ENCODE data around the gene NLRP4. TPM values are rescaled to one million over a fixed set of nuclear protein-coding genes. Genes with fewer than 3 reads are reported as not detected.

The NLRP4 gene
- total and polyA plus RNA-seq, 2 experiments from 2014 or later, result not detected

DNA sequence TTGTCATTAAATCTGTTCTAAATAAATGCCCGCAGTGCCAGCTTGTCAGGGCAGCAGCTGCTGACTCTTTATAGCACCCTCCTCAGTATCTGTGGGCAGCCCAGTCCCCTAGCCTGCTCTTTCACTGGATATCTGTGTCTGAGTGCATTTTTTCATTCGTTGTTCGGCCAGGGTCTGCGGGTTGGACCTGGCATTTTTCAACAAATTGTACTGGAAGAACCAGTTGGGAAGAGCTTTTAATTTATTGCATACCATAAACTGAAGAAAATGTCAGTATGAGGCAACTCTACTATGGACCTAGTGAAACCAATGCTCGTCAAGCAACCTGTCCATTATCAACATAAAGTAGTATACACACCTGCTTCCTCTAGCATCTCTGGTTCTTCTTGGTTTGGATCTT, 87.2 kb downstream of the NLRP4 start (continued):
- TF ChIP-seq EZH2phosphoT487 (IDR thresholded peaks at IDR 0.05; ENCODE audit: unreplicated experiment) (no peak), STAT1 (IDR thresholded peaks at IDR 0.05; ENCODE audit: unreplicated experiment) (no peak), POLR2AphosphoS5 (IDR thresholded peaks at IDR 0.05; ENCODE audit: low read depth) (no peak), JUNB (IDR thresholded peaks at IDR 0.05; ENCODE audit: unreplicated experiment) (no peak), NANOG (IDR thresholded peaks at IDR 0.05; ENCODE audit: borderline replicate concordance) (no peak), ZNF114 (CRISPR knock-in tag; IDR thresholded peaks at IDR 0.05) (no peak)
- TF ChIP-seq, protein P1, sequence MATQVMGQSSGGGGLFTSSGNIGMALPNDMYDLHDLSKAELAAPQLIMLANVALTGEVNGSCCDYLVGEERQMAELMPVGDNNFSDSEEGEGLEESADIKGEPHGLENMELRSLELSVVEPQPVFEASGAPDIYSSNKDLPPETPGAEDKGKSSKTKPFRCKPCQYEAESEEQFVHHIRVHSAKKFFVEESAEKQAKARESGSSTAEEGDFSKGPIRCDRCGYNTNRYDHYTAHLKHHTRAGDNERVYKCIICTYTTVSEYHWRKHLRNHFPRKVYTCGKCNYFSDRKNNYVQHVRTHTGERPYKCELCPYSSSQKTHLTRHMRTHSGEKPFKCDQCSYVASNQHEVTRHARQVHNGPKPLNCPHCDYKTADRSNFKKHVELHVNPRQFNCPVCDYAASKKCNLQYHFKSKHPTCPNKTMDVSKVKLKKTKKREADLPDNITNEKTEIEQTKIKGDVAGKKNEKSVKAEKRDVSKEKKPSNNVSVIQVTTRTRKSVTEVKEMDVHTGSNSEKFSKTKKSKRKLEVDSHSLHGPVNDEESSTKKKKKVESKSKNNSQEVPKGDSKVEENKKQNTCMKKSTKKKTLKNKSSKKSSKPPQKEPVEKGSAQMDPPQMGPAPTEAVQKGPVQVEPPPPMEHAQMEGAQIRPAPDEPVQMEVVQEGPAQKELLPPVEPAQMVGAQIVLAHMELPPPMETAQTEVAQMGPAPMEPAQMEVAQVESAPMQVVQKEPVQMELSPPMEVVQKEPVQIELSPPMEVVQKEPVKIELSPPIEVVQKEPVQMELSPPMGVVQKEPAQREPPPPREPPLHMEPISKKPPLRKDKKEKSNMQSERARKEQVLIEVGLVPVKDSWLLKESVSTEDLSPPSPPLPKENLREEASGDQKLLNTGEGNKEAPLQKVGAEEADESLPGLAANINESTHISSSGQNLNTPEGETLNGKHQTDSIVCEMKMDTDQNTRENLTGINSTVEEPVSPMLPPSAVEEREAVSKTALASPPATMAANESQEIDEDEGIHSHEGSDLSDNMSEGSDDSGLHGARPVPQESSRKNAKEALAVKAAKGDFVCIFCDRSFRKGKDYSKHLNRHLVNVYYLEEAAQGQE (IDR thresholded peaks at IDR 0.05; ENCODE audit: unreplicated experiment), result no peak
- TF ChIP-seq, protein P2, sequence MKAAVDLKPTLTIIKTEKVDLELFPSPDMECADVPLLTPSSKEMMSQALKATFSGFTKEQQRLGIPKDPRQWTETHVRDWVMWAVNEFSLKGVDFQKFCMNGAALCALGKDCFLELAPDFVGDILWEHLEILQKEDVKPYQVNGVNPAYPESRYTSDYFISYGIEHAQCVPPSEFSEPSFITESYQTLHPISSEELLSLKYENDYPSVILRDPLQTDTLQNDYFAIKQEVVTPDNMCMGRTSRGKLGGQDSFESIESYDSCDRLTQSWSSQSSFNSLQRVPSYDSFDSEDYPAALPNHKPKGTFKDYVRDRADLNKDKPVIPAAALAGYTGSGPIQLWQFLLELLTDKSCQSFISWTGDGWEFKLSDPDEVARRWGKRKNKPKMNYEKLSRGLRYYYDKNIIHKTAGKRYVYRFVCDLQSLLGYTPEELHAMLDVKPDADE (IDR thresholded peaks at IDR 0.05), result no peak
- TF ChIP-seq, protein P3, sequence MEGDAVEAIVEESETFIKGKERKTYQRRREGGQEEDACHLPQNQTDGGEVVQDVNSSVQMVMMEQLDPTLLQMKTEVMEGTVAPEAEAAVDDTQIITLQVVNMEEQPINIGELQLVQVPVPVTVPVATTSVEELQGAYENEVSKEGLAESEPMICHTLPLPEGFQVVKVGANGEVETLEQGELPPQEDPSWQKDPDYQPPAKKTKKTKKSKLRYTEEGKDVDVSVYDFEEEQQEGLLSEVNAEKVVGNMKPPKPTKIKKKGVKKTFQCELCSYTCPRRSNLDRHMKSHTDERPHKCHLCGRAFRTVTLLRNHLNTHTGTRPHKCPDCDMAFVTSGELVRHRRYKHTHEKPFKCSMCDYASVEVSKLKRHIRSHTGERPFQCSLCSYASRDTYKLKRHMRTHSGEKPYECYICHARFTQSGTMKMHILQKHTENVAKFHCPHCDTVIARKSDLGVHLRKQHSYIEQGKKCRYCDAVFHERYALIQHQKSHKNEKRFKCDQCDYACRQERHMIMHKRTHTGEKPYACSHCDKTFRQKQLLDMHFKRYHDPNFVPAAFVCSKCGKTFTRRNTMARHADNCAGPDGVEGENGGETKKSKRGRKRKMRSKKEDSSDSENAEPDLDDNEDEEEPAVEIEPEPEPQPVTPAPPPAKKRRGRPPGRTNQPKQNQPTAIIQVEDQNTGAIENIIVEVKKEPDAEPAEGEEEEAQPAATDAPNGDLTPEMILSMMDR (conservative IDR thresholded peaks at IDR 0.05; ENCODE audit: low read depth in 2 of 2), result no peak

DNA sequence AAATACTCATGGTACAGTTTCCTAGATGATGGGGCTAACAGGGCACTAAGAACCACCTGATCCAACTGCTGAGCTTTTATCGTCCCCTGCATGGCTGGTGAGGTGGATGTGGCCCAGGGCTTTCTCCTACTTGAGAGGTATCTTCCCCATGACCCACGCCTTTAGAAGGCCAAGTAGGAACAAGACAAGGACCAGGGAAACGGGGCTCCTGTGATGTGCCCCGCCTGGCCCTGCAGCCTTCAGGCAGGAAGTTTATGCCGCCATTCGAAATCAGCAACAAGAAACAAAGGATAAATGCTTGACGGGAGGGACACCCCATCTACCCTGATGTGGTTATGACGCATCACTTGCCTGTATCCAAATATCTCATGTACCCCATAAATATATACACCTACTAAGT, 91.7 kb downstream of the NLRP4 start:
- peaks cover 24% of the 10 kb centered on the region for H3K36me3 Mint-ChIP-seq (ENCODE audit: low read depth)
- DNase-seq (ENCODE audit: low spot score) (no peak), ATAC-seq (no peak)
- Histone ChIP-seq H2AFZ (no peak overlapping the region), H3K27me3 (ENCODE audit: insufficient read depth) (no peaks in the 10 kb centered on the region), H3K4me2 (no peak overlapping the region), H3K27ac (ENCODE audit: low read depth) (no peak overlapping the region), H3K4me1 (ENCODE audit: insufficient read depth) (no peaks in the 10 kb centered on the region), H3K36me3 (ENCODE audit: insufficient read depth) (peaks cover 12% of the 10 kb centered on the region), H3F3A (replicated peaks; ENCODE audit: low read depth) (no peaks in the 10 kb centered on the region), H3K79me2 (replicated peaks; ENCODE audit: insufficient read depth) (no peaks in the 10 kb centered on the region), H3K9me2 (ENCODE audit: insufficient read depth) (no peaks in the 10 kb centered on the region), H4K20me1 (replicated peaks; ENCODE audit: insufficient read depth) (no peaks in the 10 kb centered on the region), H3K4me3 (no peak overlapping the region)
- H3K27ac Mint-ChIP-seq, result no peak overlapping the region
- H3K4me1 Mint-ChIP-seq, result no peaks in the 10 kb centered on the region
- H3K27me3 Mint-ChIP-seq (ENCODE audit: insufficient read depth, low read depth, poor library complexity), result no peaks in the 10 kb centered on the region
- peaks cover 97% of the 10 kb centered on the region for H3K9me3 Mint-ChIP-seq
- no peak overlapping the region for H3K4me3 Mint-ChIP-seq
- no peak for TF ChIP-seq CREB1 (CRISPR knock-in tag; IDR thresholded peaks at IDR 0.05; ENCODE audit: low read depth)
- TF ChIP-seq JUNB (IDR thresholded peaks at IDR 0.05; ENCODE audit: unreplicated experiment), result no peak
- TF ChIP-seq POLR2AphosphoS5 (IDR thresholded peaks at IDR 0.05; ENCODE audit: low read depth), result no peak
- no peak for TF ChIP-seq ZNF114 (CRISPR knock-in tag; IDR thresholded peaks at IDR 0.05)
- TF ChIP-seq STAT1 (IDR thresholded peaks at IDR 0.05; ENCODE audit: unreplicated experiment), result no peak
- TF ChIP-seq, protein P3 (conservative IDR thresholded peaks at IDR 0.05; ENCODE audit: low read depth in 2 of 2), result no peak

All from GM23338 (cell line).